HCEC 1CT (cell line): Measurements from ENCODE around the gene DOK4.
"Not testable (repeated sequence)": the region's sequence is repeated elsewhere in the genome, so short reads cannot be mapped to it uniquely, and the experiment has no call there.

Experiments
- DNase-seq: peaks from one replicate; pipeline ENCODE4 v3.0.0-alpha.2; 2017

DOK4 gene

GRCh38 chr16:57500578-57501111, 14.4 kb upstream of the DOK4 start:
- no peak for DNase-seq

- not testable (repeated sequence) for DNase-seq
Measured at GRCh38 chr16:57499941-57500340, 13.6 kb upstream of the DOK4 start.

GRCh38 chr16:57498031-57498430, 11.7 kb upstream of the DOK4 start:
- no peak for DNase-seq

GRCh38 chr16:57497121-57497520, 10.8 kb upstream of the DOK4 start:
- no peak for DNase-seq

- DNase-seq = no peak
Measured at GRCh38 chr16:57493767-57494166, 7.5 kb upstream of the DOK4 start.

- DNase-seq = no peak
Measured at GRCh38 chr16:57489229-57489628, 2.9 kb upstream of the DOK4 start.

- no peak for DNase-seq
Measured at GRCh38 chr16:57486858-57487834, 853 bp upstream of the DOK4 start.

GRCh38 chr16:57485091-57485915, 990 bp downstream of the DOK4 start:
- no peak for DNase-seq

GRCh38 chr16:57484515-57485005, 1.7 kb downstream of the DOK4 start:
- no peak for DNase-seq

GRCh38 chr16:57483725-57484514, 2.4 kb downstream of the DOK4 start:
- no peak for DNase-seq

GRCh38 chr16:57482845-57483545, 3.3 kb downstream of the DOK4 start:
- DNase-seq = no peak

GRCh38 chr16:57481421-57481820, 4.9 kb downstream of the DOK4 start:
- no peak for DNase-seq

GRCh38 chr16:57480754-57481230, 5.5 kb downstream of the DOK4 start:
- no peak for DNase-seq

- peak; percentile 75 for DNase-seq
Measured at GRCh38 chr16:57479976-57480753, 6.1 kb downstream of the DOK4 start.

GRCh38 chr16:57479205-57479975, 6.9 kb downstream of the DOK4 start:
- DNase-seq = peak; percentile 71

GRCh38 chr16:57478396-57479204, 7.7 kb downstream of the DOK4 start:
- no peak for DNase-seq

GRCh38 chr16:57477531-57478202, 8.6 kb downstream of the DOK4 start:
- DNase-seq = no peak
